Stomach (tissue), 4 donors: ENCODE data around the gene PRSS38.
A peak's percentile ranks its signal among the peaks of the same experiment; 100 is the strongest.

Experiments used
- EP300 ChIP-seq: sonication (generic); formaldehyde crosslinking; IDR thresholded peaks from one replicate; pipeline ENCODE4 v1.6.1; 2017; ENCODE audit warnings: antibody characterized with exemption
- POLR2A ChIP-seq, 4 donors: fragments of 450-650 bp; IDR thresholded peaks; one replicate each; pipeline ENCODE4 v1.6.1; 2016; ENCODE audit warnings: antibody characterized with exemption in 4 of 4, control low read depth in 2 of 4, mild to moderate bottlenecking in 1 of 4, moderate library complexity in 1 of 4
- POLR2AphosphoS5 ChIP-seq, 3 donors: sonication (generic); formaldehyde crosslinking; IDR thresholded peaks; one replicate each; pipeline ENCODE4 v1.6.1; 2016; ENCODE audit warnings: antibody characterized with exemption in 3 of 3
- TF ChIP-seq, protein P1 (sequence below), 7 experiments: fragments of 450-650 bp in 4 of 7; fragments of 200-600 bp in 3 of 7; sonication (generic) in 3 of 7; IDR thresholded peaks; one replicate each; pipeline ENCODE4 v1.5.1; 2016 to 2019; ENCODE audit warnings: antibody characterized with exemption in 7 of 7, control low read depth in 2 of 7, mild to moderate bottlenecking in 1 of 7

DNA sequence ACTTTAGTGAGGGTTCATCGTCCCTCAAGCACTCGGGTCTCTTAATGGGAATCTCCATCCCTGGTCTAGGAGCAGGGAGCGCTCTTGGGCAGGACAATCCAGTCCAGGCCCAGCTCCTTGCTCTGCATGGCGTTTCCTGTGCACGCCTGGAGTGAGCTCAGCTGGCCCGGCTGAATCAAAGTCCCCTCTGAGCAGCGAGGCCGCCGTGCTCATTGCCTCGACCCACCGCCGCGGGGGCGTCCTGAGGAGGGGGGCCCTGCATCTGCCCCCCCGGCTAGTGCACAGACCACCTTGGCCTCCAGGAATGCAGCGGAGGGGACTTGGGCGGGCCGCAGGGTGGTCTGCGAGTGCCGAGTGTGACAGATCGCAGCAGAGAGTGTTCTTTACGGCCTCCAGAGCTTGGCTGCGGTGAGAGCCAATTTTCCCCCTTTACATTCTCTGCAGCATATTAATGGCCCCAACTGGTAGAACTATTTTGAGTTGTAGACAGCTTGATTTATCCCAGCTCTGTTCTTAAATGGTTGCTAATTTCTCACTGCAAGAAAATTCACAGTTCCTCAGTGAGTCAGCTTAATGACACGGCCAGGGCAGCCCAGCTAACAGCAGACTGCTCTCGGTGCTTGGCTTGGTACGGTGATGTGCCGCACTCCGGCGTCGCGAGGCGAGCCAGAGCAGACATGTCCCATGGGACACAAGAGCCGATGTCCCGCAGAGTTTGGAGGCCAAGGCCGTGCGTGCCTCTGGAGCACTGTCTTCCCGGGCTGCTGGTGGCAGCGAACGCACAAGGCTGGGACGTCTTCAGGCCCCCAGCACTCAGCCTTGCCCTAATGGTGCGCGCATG is 40.4 kb upstream of the PRSS38 start:
- TF ChIP-seq POLR2AphosphoS5 (IDR thresholded peaks at IDR 0.05) (peak in 1 of 3 donors; percentile 56), EP300 (no peak), POLR2A (IDR thresholded peaks at IDR 0.05) (no peak)
- TF ChIP-seq, protein P1, sequence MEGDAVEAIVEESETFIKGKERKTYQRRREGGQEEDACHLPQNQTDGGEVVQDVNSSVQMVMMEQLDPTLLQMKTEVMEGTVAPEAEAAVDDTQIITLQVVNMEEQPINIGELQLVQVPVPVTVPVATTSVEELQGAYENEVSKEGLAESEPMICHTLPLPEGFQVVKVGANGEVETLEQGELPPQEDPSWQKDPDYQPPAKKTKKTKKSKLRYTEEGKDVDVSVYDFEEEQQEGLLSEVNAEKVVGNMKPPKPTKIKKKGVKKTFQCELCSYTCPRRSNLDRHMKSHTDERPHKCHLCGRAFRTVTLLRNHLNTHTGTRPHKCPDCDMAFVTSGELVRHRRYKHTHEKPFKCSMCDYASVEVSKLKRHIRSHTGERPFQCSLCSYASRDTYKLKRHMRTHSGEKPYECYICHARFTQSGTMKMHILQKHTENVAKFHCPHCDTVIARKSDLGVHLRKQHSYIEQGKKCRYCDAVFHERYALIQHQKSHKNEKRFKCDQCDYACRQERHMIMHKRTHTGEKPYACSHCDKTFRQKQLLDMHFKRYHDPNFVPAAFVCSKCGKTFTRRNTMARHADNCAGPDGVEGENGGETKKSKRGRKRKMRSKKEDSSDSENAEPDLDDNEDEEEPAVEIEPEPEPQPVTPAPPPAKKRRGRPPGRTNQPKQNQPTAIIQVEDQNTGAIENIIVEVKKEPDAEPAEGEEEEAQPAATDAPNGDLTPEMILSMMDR (IDR thresholded peaks at IDR 0.05), result no peak
